Testis (tissue), 3 donors: Measurements from ENCODE around the gene COL5A1. TPM values are rescaled to one million over a fixed set of nuclear protein-coding genes. Genes with fewer than 3 reads are reported as not detected.

Experiments
- DNase-seq: peaks from one replicate; pipeline ENCODE4 v3.0.0-alpha.2; 2019
- H3K27ac ChIP-seq, 2 donors: fragments of 200-600 bp; sonication (generic); one replicate each; pipeline ENCODE4 v1.5.1; 2019
- H3K27me3 ChIP-seq: fragments of 200-600 bp; sonication (generic); one replicate; pipeline ENCODE4 v1.5.1; 2019
- H3K36me3 ChIP-seq: fragments of 200-600 bp; sonication (generic); one replicate; pipeline ENCODE4 v1.5.1; 2017; ENCODE audit warnings: low read depth; ENCODE audit errors: missing control alignments
- H3K4me1 ChIP-seq: fragments of 200-600 bp; sonication (generic); one replicate; pipeline ENCODE4 v1.5.1; 2019
- H3K4me3 ChIP-seq, 2 donors: fragments of 200-600 bp; sonication (generic); one replicate each; pipeline ENCODE4 v1.5.1; 2017 to 2019
- H3K9me3 ChIP-seq: fragments of 200-600 bp; sonication (generic); one replicate; pipeline ENCODE4 v1.5.1; 2017
- POLR2A ChIP-seq: fragments of 450-650 bp; IDR thresholded peaks from one replicate; pipeline ENCODE4 v1.6.1; 2017; ENCODE audit warnings: antibody characterized with exemption, mild to moderate bottlenecking, moderate library complexity
- WGBS, 2 donors: methylation state at CpG; one replicate each; pipeline ENCODE4 v1.1.5; 2018; 5-methylcytosine and 5-hydroxymethylcytosine counted together
- intact Hi-C: fragments of 100-400 bp; cut with DNase I; formaldehyde crosslinking; loops from one replicate; pipeline ENCODE4 v1.15.1; 2023; ENCODE audit warnings: low total_unique reads
- polyA plus RNA-seq: library from polyadenylated mRNA; stranded (reverse); fragments of 350-450 nt; fragmentation: Illumina TruSeq; extraction: RNeasy Lipid Tissue Mini Kit (QIAGEN cat#74804); gene quantifications from one replicate; pipeline ENCODE4 v1.2.3, GENCODE V29; 2014; ENCODE audit warnings: low read depth, low replicate concordance; ENCODE audit not compliant: insufficient read depth
- total RNA-seq, 2 donors: library from RNA; depleted of rRNA; stranded (reverse); fragments of >200 nt; gene quantifications; one replicate each; pipeline ENCODE4 v1.2.3, GENCODE V29; 2016
- TF ChIP-seq, protein P1 (sequence below), 3 experiments: fragments of 450-650 bp in 2 of 3; fragments of 200-600 bp in 1 of 3; sonication (generic) in 1 of 3; IDR thresholded peaks; one replicate each; pipeline ENCODE4 v1.5.1; 2016 to 2019; ENCODE audit warnings: antibody characterized with exemption in 3 of 3, mild to moderate bottlenecking in 2 of 3, moderate library complexity in 1 of 3

COL5A1 gene
- total and polyA plus RNA-seq, 3 donors from 2014 or later = 18.5 to 34.3 (median 20.8) TPM

GRCh38 chr9:134756098-134756497 is 114.5 kb downstream of the COL5A1 start:
- H3K4me3 ChIP-seq = no peak overlapping the region
- TF ChIP-seq POLR2A = no peak
- TF ChIP-seq, protein P1, sequence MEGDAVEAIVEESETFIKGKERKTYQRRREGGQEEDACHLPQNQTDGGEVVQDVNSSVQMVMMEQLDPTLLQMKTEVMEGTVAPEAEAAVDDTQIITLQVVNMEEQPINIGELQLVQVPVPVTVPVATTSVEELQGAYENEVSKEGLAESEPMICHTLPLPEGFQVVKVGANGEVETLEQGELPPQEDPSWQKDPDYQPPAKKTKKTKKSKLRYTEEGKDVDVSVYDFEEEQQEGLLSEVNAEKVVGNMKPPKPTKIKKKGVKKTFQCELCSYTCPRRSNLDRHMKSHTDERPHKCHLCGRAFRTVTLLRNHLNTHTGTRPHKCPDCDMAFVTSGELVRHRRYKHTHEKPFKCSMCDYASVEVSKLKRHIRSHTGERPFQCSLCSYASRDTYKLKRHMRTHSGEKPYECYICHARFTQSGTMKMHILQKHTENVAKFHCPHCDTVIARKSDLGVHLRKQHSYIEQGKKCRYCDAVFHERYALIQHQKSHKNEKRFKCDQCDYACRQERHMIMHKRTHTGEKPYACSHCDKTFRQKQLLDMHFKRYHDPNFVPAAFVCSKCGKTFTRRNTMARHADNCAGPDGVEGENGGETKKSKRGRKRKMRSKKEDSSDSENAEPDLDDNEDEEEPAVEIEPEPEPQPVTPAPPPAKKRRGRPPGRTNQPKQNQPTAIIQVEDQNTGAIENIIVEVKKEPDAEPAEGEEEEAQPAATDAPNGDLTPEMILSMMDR (IDR thresholded peaks at IDR 0.05) = no peak
- intact Hi-C loops = no loop called here
- no peaks in the 10 kb centered on the region for H3K36me3 ChIP-seq
- H3K9me3 ChIP-seq = no peaks in the 10 kb centered on the region
- 84 to 91% methylated on average over 9 to 10 of the region's 10 CpGs for WGBS, 2 donors
- no peak overlapping the region for H3K27ac ChIP-seq
- DNase-seq = no peak
- no peaks in the 10 kb centered on the region for H3K27me3 ChIP-seq
- H3K4me1 ChIP-seq = no peaks in the 10 kb centered on the region

DNA sequence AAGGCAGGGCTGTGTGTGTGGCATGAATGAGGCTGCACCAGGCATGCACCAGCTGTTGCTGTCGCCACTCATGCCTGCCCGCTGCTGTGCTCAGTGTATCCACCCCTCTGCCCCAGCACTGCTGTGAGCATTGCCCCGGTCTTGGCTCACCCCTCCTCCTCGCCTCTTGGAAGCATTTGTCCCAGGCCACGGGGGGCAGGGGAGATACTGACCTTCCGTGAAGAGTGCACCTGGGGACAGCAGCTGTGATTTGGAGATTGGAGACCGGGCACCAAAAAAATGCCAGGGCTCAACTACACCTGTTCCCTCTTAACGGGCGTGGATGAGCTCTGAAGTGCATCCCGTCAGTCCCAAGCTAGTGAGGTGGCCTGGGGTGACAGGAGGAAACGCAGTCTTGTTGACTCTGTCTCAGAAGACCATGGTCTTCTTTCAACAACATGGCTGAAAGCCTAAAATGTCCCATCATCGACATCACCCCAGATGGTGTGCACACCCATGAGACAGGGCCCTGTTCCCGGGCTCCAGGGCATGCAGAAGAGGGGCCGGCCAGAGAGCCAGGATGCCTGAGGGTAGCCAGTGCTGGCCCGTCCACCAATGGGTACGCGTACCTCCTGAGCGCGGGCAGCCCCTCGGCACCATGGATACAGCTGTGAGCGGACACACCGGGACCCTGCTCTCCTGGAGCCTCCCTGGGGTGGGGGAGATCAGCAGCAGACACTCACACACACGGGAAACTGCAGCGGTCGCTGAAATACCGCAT is 115.8 kb downstream of the COL5A1 start:
- no peaks in the 10 kb centered on the region for H3K36me3 ChIP-seq
- WGBS, 2 donors = 91 to 95% methylated on average over 7 to 26 of the region's 26 CpGs
- intact Hi-C loops = no loop called here

GRCh38 chr9:134758949-134759607 is 117.5 kb downstream of the COL5A1 start:
- Histone ChIP-seq H3K27ac (no peak overlapping the region), H3K9me3 (no peaks in the 10 kb centered on the region), H3K4me3 (no peak overlapping the region), H3K4me1 (no peaks in the 10 kb centered on the region), H3K36me3 (no peaks in the 10 kb centered on the region), H3K27me3 (no peaks in the 10 kb centered on the region)
- DNase-seq = no peak
- WGBS, 2 donors = 73 to 77% methylated on average over 9 of the region's 9 CpGs
- no peak for TF ChIP-seq POLR2A
- TF ChIP-seq, protein P1 (IDR thresholded peaks at IDR 0.05) = no peak
- intact Hi-C loops = no loop called here

More for the DNA sequence above, 115.8 kb downstream of the COL5A1 start:
- no peak overlapping the region for H3K4me3 ChIP-seq
- TF ChIP-seq, protein P1 (IDR thresholded peaks at IDR 0.05) = no peak
- no peak for TF ChIP-seq POLR2A
- no peaks in the 10 kb centered on the region for H3K4me1 ChIP-seq
- no peaks in the 10 kb centered on the region for H3K9me3 ChIP-seq
- H3K27ac ChIP-seq = no peak overlapping the region
- no peak for DNase-seq
- H3K27me3 ChIP-seq = no peaks in the 10 kb centered on the region

DNA sequence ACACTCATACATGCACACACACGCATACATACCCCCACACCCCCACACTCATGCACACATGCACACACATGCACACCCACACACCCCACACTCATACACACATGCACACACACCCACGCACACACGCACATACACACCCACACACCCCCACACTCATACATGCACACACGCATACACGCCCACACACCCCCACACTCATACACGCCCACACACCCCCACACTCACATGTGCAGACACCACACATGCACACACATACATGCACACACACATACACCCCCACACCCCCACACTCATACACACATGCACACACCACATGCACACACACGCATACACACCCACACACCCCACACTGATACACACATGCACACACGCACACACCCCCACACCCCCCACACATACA is 118.3 kb downstream of the COL5A1 start:
- intact Hi-C loops = no loop called here
- no peak for DNase-seq
- Histone ChIP-seq H3K27ac (no peak overlapping the region), H3K27me3 (no peaks in the 10 kb centered on the region), H3K9me3 (no peaks in the 10 kb centered on the region), H3K4me1 (no peaks in the 10 kb centered on the region), H3K4me3 (no peak overlapping the region), H3K36me3 (no peaks in the 10 kb centered on the region)
- TF ChIP-seq, protein P1 (IDR thresholded peaks at IDR 0.05) = no peak
- no peak for TF ChIP-seq POLR2A
- WGBS, 2 donors = 76 to 86% methylated on average over 8 of the region's 8 CpGs
